Activated effector memory CD4-positive, alpha-beta T cell treated with Interleukin-2 at 50 U/mL for 16 hours (primary cell): ENCODE data around the gene DYNLRB2.

Source experiments
- DNase-seq: peaks from one replicate; pipeline ENCODE4 v3.0.0-alpha.2; 2020

DYNLRB2 gene

DNA sequence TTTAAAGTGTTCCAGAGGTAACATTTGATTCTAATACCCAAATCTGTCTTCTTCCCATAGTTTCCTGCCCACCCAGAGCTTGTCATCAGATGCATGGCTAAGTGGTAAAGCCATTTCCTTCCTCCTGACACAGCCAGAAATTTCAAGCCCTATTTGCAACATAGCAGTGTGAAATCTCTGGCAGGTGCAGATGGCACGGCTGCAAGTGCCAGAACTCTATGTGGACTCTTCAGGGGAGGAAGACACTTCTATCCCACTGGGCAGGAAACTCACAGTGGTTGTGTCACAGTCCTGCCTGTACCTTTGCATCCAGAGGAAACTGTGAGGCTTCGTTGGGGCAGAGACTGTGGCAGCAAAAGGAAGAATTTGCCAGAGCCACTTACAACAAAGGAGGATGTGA lies 13.2 kb downstream of the DYNLRB2 start:
- no peak for DNase-seq

GRCh38 chr16:80556481-80556880 lies 15.7 kb downstream of the DYNLRB2 start:
- DNase-seq, result no peak

GRCh38 chr16:80557037-80557436 lies 16.2 kb downstream of the DYNLRB2 start:
- DNase-seq, result no peak

DNA sequence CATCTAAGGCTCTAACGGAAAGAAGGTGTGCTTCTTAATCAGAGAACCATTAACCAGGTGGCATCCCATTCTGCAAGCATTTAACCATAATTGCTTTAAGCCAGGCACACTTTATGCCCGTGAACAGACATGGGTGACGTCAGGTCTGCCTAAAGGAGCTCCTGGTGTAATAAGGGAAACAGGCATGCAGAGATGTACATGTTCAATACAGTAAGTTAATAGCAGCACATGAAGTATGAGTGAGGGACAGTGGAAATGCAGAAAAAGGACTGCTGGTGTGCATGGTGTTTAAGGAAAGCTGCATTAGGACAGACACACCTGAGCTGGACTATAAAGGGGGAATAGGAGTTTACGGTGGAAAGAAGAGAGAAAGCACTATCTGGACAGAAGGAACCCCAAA lies 18.6 kb downstream of the DYNLRB2 start:
- no peak for DNase-seq

DNA sequence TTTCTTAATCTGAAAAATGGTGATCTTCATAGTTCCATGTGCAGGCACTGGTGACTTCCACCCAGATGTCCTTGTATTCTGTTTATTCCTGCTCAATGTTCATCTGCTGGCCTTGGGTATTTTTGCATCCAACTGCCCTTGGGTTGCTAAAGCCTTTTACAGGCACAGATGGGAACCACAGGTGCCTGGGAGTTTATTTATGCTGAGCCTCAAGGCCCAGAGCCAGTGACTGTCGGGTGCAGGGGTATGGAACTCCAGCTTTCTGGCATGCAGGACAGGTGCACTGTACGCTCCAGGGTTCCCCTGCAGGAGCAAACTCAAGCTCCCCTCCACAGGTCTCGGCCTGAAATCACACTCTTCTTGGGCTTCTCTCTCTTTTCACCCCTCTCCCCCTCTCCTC lies 22.3 kb downstream of the DYNLRB2 start:
- DNase-seq, result no peak

DNA sequence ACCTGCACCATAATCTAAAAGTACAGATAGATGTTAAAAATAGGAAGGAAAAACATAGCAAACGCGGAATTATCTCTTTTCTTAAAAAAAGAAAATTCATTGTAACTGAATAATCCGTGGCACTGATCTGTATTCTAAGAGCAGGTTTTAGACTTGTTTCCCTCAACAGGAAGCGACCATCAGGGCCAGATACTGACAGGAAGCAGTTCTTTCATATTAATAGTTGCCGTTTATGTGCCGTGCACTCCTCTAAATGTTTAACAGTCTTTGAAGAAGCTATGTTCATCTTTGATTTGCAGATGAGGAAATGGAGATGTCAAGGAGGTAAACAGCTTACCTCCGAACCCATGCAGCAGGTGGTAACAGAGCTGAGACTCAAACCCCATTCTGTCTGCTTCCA lies 23.6 kb downstream of the DYNLRB2 start:
- DNase-seq, result no peak

GRCh38 chr16:80569440-80570105 lies 28.8 kb downstream of the DYNLRB2 start:
- DNase-seq, result peak; percentile 39

- DNase-seq, result no peak
These were observed 29.3 kb downstream of the DYNLRB2 start for GRCh38 chr16:80570106-80570478.

DNA sequence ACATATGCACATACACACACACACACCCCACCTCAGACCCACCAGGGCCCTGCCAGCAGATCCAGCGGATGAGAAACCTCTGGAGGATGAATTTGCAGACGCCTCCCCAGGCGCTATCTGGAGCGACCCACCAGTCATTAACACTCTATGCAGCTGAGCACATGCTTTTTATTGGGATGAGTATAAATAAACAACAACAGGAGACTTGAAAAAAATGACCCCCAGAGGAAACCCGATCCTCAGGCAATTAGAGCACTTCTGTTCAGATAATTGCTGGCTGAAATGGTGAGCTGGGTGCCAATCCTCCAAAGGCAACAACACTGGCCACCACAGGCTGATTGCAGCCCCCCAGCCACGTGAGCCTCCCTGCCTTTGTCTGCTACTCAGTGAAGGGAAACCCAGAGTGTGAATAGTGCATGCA lies 32.9 kb downstream of the DYNLRB2 start:
- DNase-seq, result no peak

- DNase-seq, result no peak
These were observed 35.6 kb downstream of the DYNLRB2 start for GRCh38 chr16:80576343-80576912.

- DNase-seq, result no peak
These were observed 36.9 kb downstream of the DYNLRB2 start for GRCh38 chr16:80577485-80578280.

DNA sequence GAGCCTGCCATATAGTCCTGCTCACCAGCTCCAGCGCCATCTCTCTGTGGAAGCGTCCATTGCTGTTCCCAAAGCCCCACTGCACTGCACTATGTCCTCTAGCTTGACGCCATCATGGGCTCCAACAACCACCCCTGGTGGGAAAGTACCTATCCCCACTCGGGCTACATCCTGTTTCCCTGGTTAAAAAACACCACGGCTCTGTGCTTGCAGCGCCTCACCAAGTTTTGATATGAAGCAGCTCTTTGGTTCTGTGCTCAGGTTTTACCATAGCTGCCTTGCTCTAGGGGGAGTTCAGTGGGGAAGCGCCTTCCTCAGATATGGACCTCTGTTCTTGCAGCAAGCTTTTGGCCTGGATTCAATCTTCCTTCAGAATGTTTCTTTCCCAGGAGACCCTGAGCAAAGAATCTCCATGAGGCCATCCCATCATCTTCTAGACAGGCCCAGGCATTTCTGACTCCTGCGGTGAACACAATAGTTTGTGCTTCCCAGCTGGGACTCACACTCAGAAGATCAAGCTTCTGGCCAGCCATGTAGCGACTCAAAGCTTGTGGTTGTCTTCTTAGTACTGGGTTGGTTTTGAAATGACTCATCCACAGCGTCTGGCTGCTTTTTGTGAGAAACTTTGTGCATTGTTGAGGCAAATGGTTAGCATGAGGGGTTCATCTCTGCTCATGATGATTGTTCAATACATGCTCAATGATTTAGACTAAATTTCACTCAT lies 39.5 kb downstream of the DYNLRB2 start:
- DNase-seq, result peak; percentile 56

GRCh38 chr16:80583466-80583865 lies 42.7 kb downstream of the DYNLRB2 start:
- DNase-seq, result no peak

DNA sequence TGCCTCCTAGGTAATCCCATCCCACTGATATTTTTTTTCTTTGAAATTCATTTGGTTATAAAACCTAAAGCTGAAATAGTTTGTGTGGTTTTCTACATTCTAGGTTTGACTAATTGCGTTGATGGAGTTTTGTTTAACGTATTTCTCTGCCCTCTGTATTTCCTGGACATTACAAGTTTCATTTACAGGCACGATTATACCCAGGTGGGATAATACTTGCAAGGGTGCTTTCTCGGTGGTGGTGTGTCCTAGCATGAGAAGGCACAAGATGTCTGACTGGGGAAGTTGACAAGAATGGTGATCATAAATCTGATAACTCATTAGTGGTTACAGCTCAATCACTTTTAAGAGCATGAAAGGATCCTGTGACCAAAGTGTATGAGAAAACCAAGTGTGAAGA lies 45.0 kb downstream of the DYNLRB2 start:
- no peak for DNase-seq

DNA sequence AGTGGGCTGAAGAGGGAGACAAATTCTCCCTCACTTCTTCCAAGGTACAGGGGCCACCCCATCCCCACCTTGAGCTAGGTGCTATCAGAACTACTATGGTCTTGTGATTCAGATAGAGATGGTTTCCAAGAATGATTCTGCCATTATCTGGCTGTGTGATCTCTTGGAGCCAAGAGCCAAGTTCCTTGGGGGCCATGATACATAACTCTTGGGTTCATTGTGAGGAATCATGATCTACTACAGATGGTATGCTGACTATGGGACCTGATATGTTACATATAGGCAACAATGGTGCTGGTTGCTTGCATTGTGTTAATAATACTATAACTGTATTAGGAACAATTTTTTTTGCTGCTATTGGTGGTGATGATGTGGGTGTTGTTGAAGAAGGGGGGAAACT lies 45.7 kb downstream of the DYNLRB2 start:
- no peak for DNase-seq

DNA sequence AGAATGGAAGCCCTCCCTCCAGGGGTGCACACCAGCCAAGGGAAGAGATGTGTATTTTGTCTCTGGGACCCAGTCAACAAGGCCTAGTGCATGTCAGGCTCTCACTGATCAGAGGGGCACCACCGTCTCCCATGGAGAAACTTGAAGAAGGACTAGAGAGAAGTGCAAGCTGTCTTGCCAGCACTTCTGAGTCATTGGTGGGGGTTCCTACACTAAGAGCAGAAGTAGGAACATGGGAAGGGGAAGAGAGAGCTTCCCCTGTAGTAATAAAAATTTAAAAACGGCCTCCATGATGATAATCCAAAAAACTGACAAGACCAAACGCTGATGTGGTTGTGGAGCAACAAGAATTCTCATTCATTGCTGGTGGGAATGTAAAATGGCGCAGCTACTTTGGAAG lies 46.3 kb downstream of the DYNLRB2 start:
- no peak for DNase-seq

DNA sequence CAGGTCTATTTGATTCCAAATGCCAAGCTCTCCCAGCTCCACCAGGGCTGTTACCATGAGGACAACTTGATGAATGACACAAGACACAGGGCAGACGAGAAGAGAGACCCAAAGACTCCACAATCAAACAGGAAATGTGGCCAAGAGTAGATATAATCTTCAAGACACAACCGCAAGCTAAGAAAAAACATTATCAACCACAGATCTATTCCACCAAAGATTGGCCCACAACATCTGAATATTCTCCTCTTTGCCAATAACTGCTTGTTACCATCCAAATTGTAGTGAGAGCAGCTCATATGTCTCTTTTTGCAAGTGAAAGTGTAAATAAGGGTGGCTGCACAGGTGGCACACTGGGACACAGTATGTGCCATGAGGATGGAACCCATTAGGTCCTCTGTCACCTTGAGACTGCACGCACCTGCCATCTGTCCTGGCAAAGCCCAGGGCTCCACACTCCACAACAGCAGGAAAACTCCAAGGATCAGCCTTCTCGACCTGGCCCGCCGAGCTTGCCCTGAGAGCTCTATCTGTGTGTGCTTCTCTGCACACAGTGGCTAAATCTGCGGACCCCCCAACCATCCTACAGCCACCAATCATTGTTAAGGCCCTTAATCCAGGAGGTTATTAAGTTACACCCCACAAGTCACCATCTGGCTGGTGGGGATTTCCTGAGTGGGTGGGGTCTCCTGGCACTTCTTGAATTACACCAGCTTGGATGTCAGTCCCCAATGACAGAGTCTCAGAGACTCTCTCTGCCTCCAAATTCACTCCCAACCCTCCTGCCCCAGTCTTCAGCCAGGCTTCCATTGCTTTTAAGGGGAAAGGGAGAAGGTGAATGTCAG lies 50.5 kb downstream of the DYNLRB2 start:
- DNase-seq, result no peak

GRCh38 chr16:80592273-80592672 lies 51.5 kb downstream of the DYNLRB2 start:
- no peak for DNase-seq

DNA sequence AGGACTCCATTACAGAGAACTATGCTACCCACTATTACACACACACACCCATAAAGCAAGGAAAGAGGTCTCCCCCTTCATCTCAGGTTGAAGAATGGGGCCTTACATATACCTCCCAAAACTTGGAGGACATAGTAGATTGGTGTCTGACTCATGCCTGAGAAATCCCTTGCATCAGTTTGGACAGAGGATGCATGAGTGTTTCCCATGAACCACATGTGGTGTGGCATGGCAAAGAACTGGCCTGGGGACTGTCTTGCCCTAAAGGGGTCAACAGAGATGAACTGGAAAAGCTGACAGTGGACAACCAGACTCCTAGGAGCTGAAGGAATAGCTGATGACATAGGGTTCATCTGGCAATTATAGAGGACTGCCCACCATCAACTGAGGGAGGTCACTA lies 54.0 kb downstream of the DYNLRB2 start:
- DNase-seq, result no peak

DNA sequence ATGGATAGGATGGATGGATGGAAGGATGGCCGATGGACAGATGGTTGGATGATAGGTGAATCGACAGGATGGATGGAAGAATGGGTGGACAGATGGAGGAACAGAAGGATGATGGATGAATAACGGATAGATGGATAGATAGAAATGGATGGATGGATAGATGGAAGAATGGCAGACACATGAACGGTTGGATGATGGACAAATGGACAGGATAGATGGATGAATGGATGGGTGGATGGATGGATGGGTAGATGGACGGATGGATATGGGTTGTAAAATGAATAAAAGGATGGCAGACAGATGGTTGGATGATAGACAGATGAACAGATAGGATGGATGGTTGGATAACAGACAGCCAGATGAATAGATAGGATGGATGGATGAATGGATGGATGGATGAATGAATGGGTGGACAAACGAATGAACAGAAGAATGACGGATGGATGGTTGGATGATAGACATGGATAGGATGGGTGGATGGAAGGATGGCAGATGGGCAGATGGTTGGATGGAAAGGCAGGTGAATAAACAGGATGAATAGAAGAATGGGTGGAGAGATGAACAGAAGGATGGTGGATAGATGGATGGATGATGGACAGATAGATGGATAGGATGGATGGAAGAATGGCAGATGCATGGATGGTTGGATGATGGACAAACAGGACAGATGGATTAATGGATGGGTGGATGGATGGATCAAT lies 55.9 kb downstream of the DYNLRB2 start:
- DNase-seq, result no peak

DNA sequence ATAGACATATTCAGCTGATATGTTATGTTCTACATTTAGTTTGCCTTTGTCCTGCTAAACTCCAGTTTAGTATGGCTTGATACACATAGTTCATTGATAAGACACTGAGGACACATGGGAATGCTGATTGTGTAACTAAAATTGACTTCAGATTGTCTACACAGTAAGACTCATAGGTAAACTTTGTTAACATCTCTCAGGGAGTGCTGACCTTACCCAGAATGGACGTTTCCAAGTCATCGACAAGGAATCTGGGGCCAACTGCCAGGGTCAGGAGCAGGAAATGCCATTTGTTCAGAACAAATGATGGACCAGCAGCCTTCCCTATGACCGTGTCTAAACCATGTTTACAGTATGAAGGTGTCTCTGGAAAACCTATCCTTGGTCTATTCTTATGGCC lies 58.7 kb downstream of the DYNLRB2 start:
- DNase-seq, result no peak
